Measurements from ENCODE around the gene THSD7A. TPM values are rescaled to one million over a fixed set of nuclear protein-coding genes. Genes with fewer than 3 reads are reported as not detected.
A peak's percentile ranks its signal among the peaks of the same experiment; 100 is the strongest.

Gene THSD7A
- total RNA-seq, 1 donor from 2014 or later, result 3.5 TPM

DNA sequence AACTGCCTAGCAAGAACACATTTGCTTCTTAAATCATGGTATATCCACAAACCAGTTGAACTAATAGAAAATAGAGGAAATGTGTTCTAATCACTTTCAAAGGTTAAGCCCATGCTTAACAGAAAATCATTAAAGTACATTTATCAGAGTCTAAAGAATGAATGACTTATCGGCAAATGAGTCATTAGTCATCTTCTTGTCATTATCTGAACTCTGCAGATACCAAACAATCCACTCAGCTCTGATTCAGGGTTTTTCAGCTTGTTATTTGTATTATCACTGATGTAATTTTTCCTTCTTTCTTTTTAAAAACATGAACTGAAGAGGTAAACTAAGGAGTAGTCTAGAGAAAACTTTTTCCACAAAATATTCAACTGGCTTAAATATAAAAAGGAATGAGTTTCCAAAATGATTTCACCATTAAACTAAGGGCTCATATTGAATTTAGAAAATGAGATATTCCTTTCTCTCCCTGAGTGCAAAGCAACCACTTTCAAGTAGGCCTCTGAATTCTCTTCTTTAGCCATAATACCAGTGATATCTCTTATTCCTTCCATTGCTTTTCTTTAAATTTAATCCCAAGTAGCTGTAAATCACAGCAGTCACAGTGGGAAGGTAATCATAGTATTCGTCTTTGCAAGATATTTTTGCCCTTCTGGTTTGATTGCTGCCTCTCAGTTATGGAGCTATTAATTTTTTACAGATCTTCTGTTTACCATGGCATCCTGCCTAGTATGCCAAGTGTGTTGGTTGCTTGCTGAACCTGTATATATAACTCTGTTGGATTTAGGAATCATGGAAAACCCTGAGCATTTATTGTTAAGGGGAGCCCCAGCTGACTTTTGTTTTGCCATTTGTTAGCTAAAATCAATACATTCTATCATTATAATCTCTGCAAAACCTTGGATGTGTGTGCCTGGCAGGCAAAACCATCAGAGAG is 125.1 kb downstream of the THSD7A start:
- Mint-ChIP-seq H3K27me3 (ENCODE audit: low read depth, unreplicated experiment) (no peaks in the 10 kb centered on the region), H3K4me3 (ENCODE audit: unreplicated experiment) (no peak overlapping the region), H3K27ac (ENCODE audit: unreplicated experiment) (no peak overlapping the region), H3K9me3 (ENCODE audit: unreplicated experiment) (no peaks in the 10 kb centered on the region), H3K4me1 (ENCODE audit: low read depth, unreplicated experiment) (peaks cover 19% of the 10 kb centered on the region), H3K36me3 (ENCODE audit: low read depth, unreplicated experiment) (no peaks in the 10 kb centered on the region)
- H4K20me1 ChIP-seq (ENCODE audit: insufficient read depth, low read length), result no peaks in the 10 kb centered on the region
- no peaks in the 10 kb centered on the region for H3K79me2 ChIP-seq (ENCODE audit: insufficient read depth, low read length)
- peak overlapping the region; percentile 37 for H3K4me2 ChIP-seq (ENCODE audit: low read length)
- no peak overlapping the region for H3K27ac ChIP-seq (ENCODE audit: low read depth, low read length)
- no peak for TF ChIP-seq EZH2 (IDR thresholded peaks at IDR 0.05; ENCODE audit: insufficient read depth, low read length)
- TF ChIP-seq, protein P1, sequence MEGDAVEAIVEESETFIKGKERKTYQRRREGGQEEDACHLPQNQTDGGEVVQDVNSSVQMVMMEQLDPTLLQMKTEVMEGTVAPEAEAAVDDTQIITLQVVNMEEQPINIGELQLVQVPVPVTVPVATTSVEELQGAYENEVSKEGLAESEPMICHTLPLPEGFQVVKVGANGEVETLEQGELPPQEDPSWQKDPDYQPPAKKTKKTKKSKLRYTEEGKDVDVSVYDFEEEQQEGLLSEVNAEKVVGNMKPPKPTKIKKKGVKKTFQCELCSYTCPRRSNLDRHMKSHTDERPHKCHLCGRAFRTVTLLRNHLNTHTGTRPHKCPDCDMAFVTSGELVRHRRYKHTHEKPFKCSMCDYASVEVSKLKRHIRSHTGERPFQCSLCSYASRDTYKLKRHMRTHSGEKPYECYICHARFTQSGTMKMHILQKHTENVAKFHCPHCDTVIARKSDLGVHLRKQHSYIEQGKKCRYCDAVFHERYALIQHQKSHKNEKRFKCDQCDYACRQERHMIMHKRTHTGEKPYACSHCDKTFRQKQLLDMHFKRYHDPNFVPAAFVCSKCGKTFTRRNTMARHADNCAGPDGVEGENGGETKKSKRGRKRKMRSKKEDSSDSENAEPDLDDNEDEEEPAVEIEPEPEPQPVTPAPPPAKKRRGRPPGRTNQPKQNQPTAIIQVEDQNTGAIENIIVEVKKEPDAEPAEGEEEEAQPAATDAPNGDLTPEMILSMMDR (IDR thresholded peaks at IDR 0.05; ENCODE audit: insufficient read depth, low read depth, low read length), result no peak
- H3K36me3 ChIP-seq (ENCODE audit: insufficient read depth, low read length), result no peaks in the 10 kb centered on the region
- FAIRE-seq (no peak), DNase-seq (ENCODE audit: low read depth) (peak; percentile 27)
- H3K4me1 ChIP-seq (ENCODE audit: insufficient read depth, low read length), result peaks cover 14% of the 10 kb centered on the region
- no peak overlapping the region for H3K4me3 ChIP-seq (ENCODE audit: insufficient read depth, low read depth, low read length)
- no peak overlapping the region for H3K9ac ChIP-seq (ENCODE audit: low read length)
- no peak overlapping the region for H2AFZ ChIP-seq (ENCODE audit: low read depth, low read length)
- no peaks in the 10 kb centered on the region for H3K9me3 ChIP-seq (ENCODE audit: insufficient read depth, low read depth, low read length)
- no peaks in the 10 kb centered on the region for H3K27me3 ChIP-seq (ENCODE audit: insufficient read depth, low read length)

DNA sequence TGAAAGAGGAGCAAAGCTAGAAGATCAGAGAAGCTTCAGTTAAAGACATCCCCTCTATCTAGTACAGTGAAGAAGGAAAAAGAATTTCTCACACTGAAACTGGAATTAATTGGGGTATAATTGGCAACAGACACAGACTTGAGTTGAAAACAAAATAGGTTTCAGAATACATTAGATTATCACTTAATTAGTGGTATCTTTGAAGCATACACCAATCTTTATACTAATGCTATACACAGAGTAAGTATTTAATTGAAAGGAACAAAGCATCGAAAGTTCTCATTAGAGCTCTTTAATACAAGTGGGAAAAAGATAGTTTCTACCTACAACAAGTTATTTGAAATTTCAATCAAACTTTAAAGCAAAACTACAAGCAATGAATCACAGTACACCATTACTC is 128.2 kb downstream of the THSD7A start:
- Mint-ChIP-seq H3K4me3 (ENCODE audit: unreplicated experiment) (no peak overlapping the region), H3K36me3 (ENCODE audit: low read depth, unreplicated experiment) (no peaks in the 10 kb centered on the region), H3K27me3 (ENCODE audit: low read depth, unreplicated experiment) (no peaks in the 10 kb centered on the region), H3K9me3 (ENCODE audit: unreplicated experiment) (no peaks in the 10 kb centered on the region), H3K27ac (ENCODE audit: unreplicated experiment) (no peak overlapping the region), H3K4me1 (ENCODE audit: low read depth, unreplicated experiment) (peaks cover 22% of the 10 kb centered on the region)
- H3K9ac ChIP-seq (ENCODE audit: low read length), result no peak overlapping the region
- no peak overlapping the region for H3K27ac ChIP-seq (ENCODE audit: low read depth, low read length)
- H3K4me2 ChIP-seq (ENCODE audit: low read length), result no peak overlapping the region
- H3K27me3 ChIP-seq (ENCODE audit: insufficient read depth, low read length), result no peaks in the 10 kb centered on the region
- H3K9me3 ChIP-seq (ENCODE audit: insufficient read depth, low read depth, low read length), result no peaks in the 10 kb centered on the region
- H3K4me3 ChIP-seq (ENCODE audit: insufficient read depth, low read depth, low read length), result no peak overlapping the region
- H2AFZ ChIP-seq (ENCODE audit: low read depth, low read length), result no peak overlapping the region
- H3K36me3 ChIP-seq (ENCODE audit: insufficient read depth, low read length), result no peaks in the 10 kb centered on the region
- H3K79me2 ChIP-seq (ENCODE audit: insufficient read depth, low read length), result no peaks in the 10 kb centered on the region
- H4K20me1 ChIP-seq (ENCODE audit: insufficient read depth, low read length), result no peaks in the 10 kb centered on the region
- TF ChIP-seq, protein P1 (IDR thresholded peaks at IDR 0.05; ENCODE audit: insufficient read depth, low read depth, low read length), result no peak
- no peak for TF ChIP-seq EZH2 (IDR thresholded peaks at IDR 0.05; ENCODE audit: insufficient read depth, low read length)
- no peak for DNase-seq (ENCODE audit: low read depth)
- FAIRE-seq, result peak; percentile 64
- H3K4me1 ChIP-seq (ENCODE audit: insufficient read depth, low read length), result peaks cover 18% of the 10 kb centered on the region

DNA sequence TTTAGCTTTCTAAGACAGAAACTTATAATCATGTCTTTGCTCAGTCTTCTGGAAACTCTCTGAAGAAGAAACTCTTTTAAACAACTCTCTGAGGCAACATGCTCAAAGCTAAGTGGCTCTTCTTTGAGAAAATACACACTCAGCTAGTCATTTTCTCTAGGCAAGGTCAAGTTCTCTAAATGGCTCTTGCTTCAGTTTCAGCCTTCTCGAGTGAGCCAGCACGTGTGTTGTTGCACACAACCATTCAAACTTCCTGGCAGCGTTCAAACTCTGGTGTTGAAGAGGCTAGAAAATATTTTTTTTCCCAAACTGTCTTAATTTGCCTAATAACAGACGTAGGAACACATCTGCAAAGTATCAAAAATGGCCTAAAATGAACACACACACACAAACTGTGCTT is 129.1 kb downstream of the THSD7A start:
- no peaks in the 10 kb centered on the region for H3K27me3 Mint-ChIP-seq (ENCODE audit: low read depth, unreplicated experiment)
- no peaks in the 10 kb centered on the region for H3K9me3 ChIP-seq (ENCODE audit: insufficient read depth, low read depth, low read length)
- H3K79me2 ChIP-seq (ENCODE audit: insufficient read depth, low read length), result no peaks in the 10 kb centered on the region
- H3K4me3 Mint-ChIP-seq (ENCODE audit: unreplicated experiment), result no peak overlapping the region
- no peak overlapping the region for H3K4me2 ChIP-seq (ENCODE audit: low read length)
- no peak for FAIRE-seq
- no peaks in the 10 kb centered on the region for H3K27me3 ChIP-seq (ENCODE audit: insufficient read depth, low read length)
- H3K4me3 ChIP-seq (ENCODE audit: insufficient read depth, low read depth, low read length), result no peak overlapping the region
- H3K36me3 ChIP-seq (ENCODE audit: insufficient read depth, low read length), result no peaks in the 10 kb centered on the region
- no peaks in the 10 kb centered on the region for H4K20me1 ChIP-seq (ENCODE audit: insufficient read depth, low read length)
- no peaks in the 10 kb centered on the region for H3K9me3 Mint-ChIP-seq (ENCODE audit: unreplicated experiment)
- DNase-seq (ENCODE audit: low read depth), result no peak
- H3K4me1 Mint-ChIP-seq (ENCODE audit: low read depth, unreplicated experiment), result peaks cover 21% of the 10 kb centered on the region
- H2AFZ ChIP-seq (ENCODE audit: low read depth, low read length), result no peak overlapping the region
- H3K9ac ChIP-seq (ENCODE audit: low read length), result no peak overlapping the region
- TF ChIP-seq, protein P1 (IDR thresholded peaks at IDR 0.05; ENCODE audit: insufficient read depth, low read depth, low read length), result no peak
- no peak for TF ChIP-seq EZH2 (IDR thresholded peaks at IDR 0.05; ENCODE audit: insufficient read depth, low read length)
- peaks cover 17% of the 10 kb centered on the region for H3K4me1 ChIP-seq (ENCODE audit: insufficient read depth, low read length)
- H3K27ac ChIP-seq (ENCODE audit: low read depth, low read length), result no peak overlapping the region
- no peaks in the 10 kb centered on the region for H3K36me3 Mint-ChIP-seq (ENCODE audit: low read depth, unreplicated experiment)
- H3K27ac Mint-ChIP-seq (ENCODE audit: unreplicated experiment), result no peak overlapping the region
